Suprapubic skin (tissue), 4 donors: Measurements from ENCODE around the gene RIPOR3.

ENCODE experiments used
- EP300 ChIP-seq: sonication (generic); formaldehyde crosslinking; IDR thresholded peaks from one replicate; pipeline ENCODE4 v1.6.1; 2017; ENCODE audit warnings: antibody characterized with exemption
- POLR2A ChIP-seq, 2 donors: fragments of 450-650 bp; IDR thresholded peaks; one replicate each; pipeline ENCODE4 v1.6.1; 2017; ENCODE audit warnings: antibody characterized with exemption in 2 of 2, mild to moderate bottlenecking in 2 of 2, moderate library complexity in 2 of 2
- POLR2AphosphoS5 ChIP-seq, 3 donors: sonication (generic); formaldehyde crosslinking; IDR thresholded peaks; one replicate each; pipeline ENCODE4 v1.6.1; 2017; ENCODE audit warnings: antibody characterized with exemption in 3 of 3
- TF ChIP-seq, protein P1 (sequence below), 2 donors: fragments of 200-600 bp in 1 of 2; fragments of 450-650 bp in 1 of 2; sonication (generic) in 1 of 2; IDR thresholded peaks; one replicate each; pipeline ENCODE4 v1.5.1; 2016 to 2019; ENCODE audit warnings: antibody characterized with exemption in 2 of 2, mild to moderate bottlenecking in 1 of 2, moderate library complexity in 1 of 2

DNA sequence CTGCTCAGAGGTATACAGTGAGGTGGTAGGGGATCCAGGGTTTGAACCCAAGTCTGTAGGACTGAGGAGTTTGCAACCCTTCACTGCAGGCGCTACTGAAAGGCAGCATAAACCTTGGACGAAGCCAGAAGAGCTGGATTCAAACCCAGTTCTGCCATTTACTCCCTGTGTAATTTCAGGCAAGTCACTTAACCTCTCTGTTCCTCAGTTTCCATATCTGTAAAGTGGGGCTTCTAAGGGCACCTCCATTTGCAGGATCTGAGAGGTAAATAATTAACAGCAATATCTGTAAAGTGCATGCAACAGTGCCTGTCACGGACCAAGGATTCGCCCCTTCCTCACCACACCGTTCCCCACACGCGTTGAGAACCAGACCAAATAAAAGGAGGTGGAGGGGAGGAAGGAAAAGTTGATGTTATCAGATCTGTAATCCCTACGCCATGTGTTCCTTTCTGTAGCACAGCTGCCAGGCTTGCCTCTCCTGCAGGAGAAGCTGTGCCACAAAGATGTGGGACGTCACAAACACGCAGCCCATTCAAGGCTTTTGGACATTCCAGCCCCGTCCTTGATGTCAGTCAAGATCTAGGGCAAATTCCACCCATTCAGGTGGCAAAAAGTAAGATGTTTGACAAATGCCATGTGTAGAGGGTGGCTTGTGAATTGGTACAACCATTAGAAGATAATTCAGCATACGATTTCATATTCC lies 9.8 kb downstream of the RIPOR3 start:
- TF ChIP-seq, protein P1, sequence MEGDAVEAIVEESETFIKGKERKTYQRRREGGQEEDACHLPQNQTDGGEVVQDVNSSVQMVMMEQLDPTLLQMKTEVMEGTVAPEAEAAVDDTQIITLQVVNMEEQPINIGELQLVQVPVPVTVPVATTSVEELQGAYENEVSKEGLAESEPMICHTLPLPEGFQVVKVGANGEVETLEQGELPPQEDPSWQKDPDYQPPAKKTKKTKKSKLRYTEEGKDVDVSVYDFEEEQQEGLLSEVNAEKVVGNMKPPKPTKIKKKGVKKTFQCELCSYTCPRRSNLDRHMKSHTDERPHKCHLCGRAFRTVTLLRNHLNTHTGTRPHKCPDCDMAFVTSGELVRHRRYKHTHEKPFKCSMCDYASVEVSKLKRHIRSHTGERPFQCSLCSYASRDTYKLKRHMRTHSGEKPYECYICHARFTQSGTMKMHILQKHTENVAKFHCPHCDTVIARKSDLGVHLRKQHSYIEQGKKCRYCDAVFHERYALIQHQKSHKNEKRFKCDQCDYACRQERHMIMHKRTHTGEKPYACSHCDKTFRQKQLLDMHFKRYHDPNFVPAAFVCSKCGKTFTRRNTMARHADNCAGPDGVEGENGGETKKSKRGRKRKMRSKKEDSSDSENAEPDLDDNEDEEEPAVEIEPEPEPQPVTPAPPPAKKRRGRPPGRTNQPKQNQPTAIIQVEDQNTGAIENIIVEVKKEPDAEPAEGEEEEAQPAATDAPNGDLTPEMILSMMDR (IDR thresholded peaks at IDR 0.05): no peak
- no peak for TF ChIP-seq POLR2A (IDR thresholded peaks at IDR 0.05)
- no peak for TF ChIP-seq POLR2AphosphoS5 (IDR thresholded peaks at IDR 0.05)
- TF ChIP-seq EP300: no peak
